Activated T-cell treated with anti-CD3 and anti-CD28 coated beads, Interleukin-2, amount 50 U/mL, for 48 hours (primary cell): ENCODE measurements around the gene SLC35G6.
"Not testable (repeated sequence)": the region's sequence is repeated elsewhere in the genome, so short reads cannot be mapped to it uniquely, and the experiment has no call there.

Experiments
- DNase-seq, 2 experiments: peaks; one replicate each; pipeline ENCODE4 v3.0.0-alpha.2; 2020

Gene SLC35G6

GRCh38 chr17:7460850-7461660, 20.2 kb upstream of the SLC35G6 start:
- no peak for DNase-seq

GRCh38 chr17:7462474-7463371, 18.5 kb upstream of the SLC35G6 start:
- no peak for DNase-seq

- DNase-seq = no peak
These were observed 17.8 kb upstream of the SLC35G6 start for GRCh38 chr17:7463372-7463846.

GRCh38 chr17:7464081-7464480, 17.2 kb upstream of the SLC35G6 start:
- no peak for DNase-seq

- DNase-seq = no peak
These were observed 15.5 kb upstream of the SLC35G6 start for GRCh38 chr17:7465597-7466275.

GRCh38 chr17:7466318-7466638, 15.0 kb upstream of the SLC35G6 start:
- DNase-seq = no peak

GRCh38 chr17:7466639-7467341, 14.5 kb upstream of the SLC35G6 start:
- no peak for DNase-seq

- DNase-seq = no peak
These were observed 13.7 kb upstream of the SLC35G6 start for GRCh38 chr17:7467498-7467897.

- no peak for DNase-seq
These were observed 13.0 kb upstream of the SLC35G6 start for GRCh38 chr17:7468290-7468689.

- no peak for DNase-seq
These were observed 12.3 kb upstream of the SLC35G6 start for GRCh38 chr17:7468804-7469389.

- not testable (repeated sequence) for DNase-seq
These were observed 11.4 kb upstream of the SLC35G6 start for GRCh38 chr17:7469843-7470242.

- DNase-seq = not testable (repeated sequence)
These were observed 10.7 kb upstream of the SLC35G6 start for GRCh38 chr17:7470457-7470973.

GRCh38 chr17:7471729-7472128, 9.5 kb upstream of the SLC35G6 start:
- no peak for DNase-seq

GRCh38 chr17:7474767-7475166, 6.5 kb upstream of the SLC35G6 start:
- DNase-seq = not testable (repeated sequence)

- DNase-seq = no peak
These were observed 5.4 kb upstream of the SLC35G6 start for GRCh38 chr17:7475764-7476422.

- no peak for DNase-seq
These were observed 4.8 kb upstream of the SLC35G6 start for GRCh38 chr17:7476494-7476893.

- no peak for DNase-seq
These were observed 4.3 kb upstream of the SLC35G6 start for GRCh38 chr17:7476951-7477350.

- DNase-seq = peak; percentile 47 to 54
These were observed 3.6 kb upstream of the SLC35G6 start for GRCh38 chr17:7477392-7478275.

- DNase-seq = peak; percentile 65 to 72
These were observed 2.7 kb upstream of the SLC35G6 start for GRCh38 chr17:7478276-7479212.
